Dermis blood vessel endothelial cell (primary cell): Measurements from ENCODE around the gene SLC43A1. TPM values are rescaled to one million over a fixed set of nuclear protein-coding genes. Genes with fewer than 3 reads are reported as not detected.
A peak's percentile ranks its signal among the peaks of the same experiment; 100 is the strongest.
"Not testable (repeated sequence)": the region's sequence is repeated elsewhere in the genome, so short reads cannot be mapped to it uniquely, and the experiment has no call there.

Source experiments
- DNase-seq: peaks from one replicate; pipeline ENCODE4 v3.0.0; 2010
- total RNA-seq: library from RNA; depleted of rRNA; stranded (reverse); fragments of >200 nt; gene quantifications from 2 replicates; pipeline ENCODE4 v1.2.3, GENCODE V29; 2014

SLC43A1 gene
- 16.7 and 18.4 TPM in 2 replicates for total RNA-seq

DNA sequence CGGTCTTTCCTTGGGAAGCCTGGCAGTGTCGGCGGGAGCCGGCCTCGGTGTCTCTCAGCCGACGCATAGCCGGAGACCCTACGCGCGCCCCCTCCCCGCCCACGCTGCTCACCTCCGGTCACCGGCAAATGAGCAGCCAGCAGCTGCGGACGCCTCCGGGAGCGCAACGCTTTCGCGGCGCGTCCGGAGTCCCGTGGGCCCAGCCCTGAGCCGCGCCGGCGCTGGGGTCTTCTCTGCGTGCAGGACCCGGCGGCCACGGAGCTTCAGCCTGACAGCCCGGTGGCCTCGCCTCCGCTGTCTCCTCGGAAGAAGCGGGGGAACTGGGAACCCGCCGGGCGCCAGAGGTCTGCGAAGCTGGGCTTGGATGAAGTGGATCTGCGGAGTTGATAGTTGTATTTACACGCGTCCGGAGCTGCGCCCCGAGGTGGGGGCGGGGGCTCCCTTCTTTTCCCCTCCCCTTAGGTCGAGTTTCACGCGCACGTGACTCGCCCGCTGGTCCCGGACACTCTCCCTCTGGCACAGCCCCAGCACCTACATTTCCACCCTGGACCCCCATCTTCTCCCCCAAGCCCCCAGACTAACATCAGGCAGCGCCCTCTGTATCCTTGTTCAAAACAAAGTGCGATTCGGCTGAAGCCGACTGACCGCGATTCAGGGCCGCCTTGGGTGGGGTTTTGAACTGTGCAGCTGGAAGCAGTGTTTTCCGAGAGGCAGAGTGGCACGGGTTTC lies at the start of gene SLC43A1:
Gene SLC43A1, minus strand, starts transcription at position 371 of the 729 bp plus-strand sequence. CDS start 1,591 bp downstream, outside the sequence.
- DNase-seq, result peak; percentile 62

- no peak for DNase-seq
Observed at GRCh38 chr11:57562596-57562995, 47.1 kb upstream of the SLC43A1 start.

DNA sequence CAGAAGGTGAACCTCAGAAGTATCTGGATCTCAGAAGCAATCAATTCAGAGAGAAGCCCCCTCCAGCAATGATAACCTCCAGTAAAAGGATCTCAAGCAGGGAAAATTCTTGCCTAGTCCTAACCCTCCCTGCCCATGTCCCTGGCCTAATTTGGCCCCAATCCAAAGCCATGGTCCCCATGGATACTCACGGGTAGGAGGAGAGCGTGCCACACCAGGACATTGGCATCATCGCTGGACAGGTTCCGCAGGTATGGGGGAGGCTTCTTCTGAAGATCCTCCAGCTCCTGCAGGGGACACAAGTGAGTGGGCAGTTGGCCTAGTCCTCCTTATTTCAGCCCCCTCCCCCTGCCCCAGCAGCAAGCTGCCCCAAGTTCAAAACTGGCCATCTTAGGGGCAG lies 44.6 kb upstream of the SLC43A1 start:
- no peak for DNase-seq

DNA sequence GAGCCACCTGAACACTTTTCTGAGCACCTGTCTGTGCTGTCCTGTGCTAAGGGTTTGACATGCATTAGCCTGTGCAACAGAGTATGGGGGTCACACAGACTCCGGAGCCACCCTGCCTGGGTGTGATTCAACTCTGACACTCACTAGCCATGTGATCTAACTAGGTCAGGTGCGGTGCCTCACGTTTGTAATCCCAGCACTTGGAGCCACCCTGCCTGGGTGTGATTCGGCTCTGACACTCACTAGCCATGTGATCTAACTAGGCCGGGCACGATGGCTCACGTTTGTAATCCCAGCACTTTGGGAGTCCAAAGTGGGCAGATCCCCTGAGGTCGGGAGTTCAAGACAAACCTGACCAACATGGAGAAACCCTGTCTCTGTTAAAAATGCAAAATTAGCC lies 40.5 kb upstream of the SLC43A1 start:
- no peak for DNase-seq

GRCh38 chr11:57555393-57555792 lies 39.9 kb upstream of the SLC43A1 start:
- DNase-seq, result no peak

- no peak for DNase-seq
Observed at GRCh38 chr11:57552479-57552878, 37.0 kb upstream of the SLC43A1 start.

GRCh38 chr11:57551941-57552340 lies 36.4 kb upstream of the SLC43A1 start:
- DNase-seq, result no peak

- DNase-seq, result no peak
Observed at GRCh38 chr11:57549983-57550382, 34.5 kb upstream of the SLC43A1 start.

GRCh38 chr11:57547854-57548377 lies 32.4 kb upstream of the SLC43A1 start:
- DNase-seq, result peak; percentile 63

- DNase-seq, result peak; percentile 50
Observed at GRCh38 chr11:57546869-57547475, 31.5 kb upstream of the SLC43A1 start.

DNA sequence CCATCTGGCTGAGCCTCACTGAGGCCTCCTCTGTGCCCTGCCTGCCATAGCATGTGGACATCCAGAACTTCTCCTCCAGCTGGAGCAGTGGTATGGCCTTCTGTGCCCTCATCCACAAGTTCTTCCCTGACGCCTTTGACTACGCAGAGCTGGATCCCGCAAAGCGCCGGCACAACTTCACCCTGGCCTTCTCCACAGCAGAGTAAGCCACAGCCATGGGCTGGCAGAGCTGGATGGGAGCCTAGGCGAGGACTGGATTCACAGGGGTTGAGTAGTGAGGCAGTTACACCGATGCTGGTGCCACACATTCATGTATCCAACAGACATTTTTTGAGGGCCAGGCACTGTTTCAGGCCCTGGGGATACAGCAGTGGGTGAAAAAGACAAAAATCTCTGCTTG lies 30.9 kb upstream of the SLC43A1 start:
- DNase-seq, result no peak

- DNase-seq, result no peak
Observed at GRCh38 chr11:57545883-57546282, 30.4 kb upstream of the SLC43A1 start.

GRCh38 chr11:57544566-57544965 lies 29.1 kb upstream of the SLC43A1 start:
- no peak for DNase-seq

DNA sequence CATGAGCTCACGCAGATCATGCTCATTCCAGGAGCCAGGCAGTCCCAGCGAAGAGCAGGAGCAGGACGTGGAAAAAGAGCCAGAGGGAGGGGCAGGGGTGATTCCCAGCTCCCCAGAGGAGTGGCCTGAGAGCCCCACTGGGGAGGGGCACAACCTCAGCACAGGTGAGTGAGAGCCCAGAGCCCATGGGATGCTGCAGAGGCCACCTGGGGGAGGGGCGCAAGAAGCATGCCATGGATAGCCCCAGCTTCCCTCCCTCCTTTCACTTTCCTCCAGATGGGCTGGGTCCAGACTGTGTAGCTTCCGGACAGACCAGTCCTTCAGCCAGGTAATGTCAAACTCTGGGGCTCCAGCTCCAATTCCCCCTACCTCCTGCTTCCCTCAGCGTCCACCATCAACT lies 28.1 kb upstream of the SLC43A1 start:
- DNase-seq, result no peak

DNA sequence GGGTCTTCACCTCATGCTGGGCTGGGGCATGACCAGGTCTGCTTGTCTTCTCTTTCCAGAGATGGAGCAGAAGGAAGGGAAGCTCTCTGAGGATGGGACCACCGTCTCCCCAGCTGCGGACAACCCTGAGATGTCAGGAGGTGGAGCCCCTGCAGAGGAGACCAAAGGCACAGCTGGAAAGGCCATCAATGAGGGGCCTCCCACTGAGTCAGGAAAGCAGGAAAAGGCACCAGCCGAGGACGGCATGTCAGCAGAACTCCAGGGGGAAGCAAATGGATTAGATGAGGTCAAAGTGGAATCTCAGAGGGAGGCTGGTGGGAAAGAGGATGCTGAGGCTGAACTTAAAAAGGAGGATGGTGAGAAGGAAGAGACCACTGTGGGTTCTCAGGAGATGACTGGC lies 27.1 kb upstream of the SLC43A1 start:
- no peak for DNase-seq

DNA sequence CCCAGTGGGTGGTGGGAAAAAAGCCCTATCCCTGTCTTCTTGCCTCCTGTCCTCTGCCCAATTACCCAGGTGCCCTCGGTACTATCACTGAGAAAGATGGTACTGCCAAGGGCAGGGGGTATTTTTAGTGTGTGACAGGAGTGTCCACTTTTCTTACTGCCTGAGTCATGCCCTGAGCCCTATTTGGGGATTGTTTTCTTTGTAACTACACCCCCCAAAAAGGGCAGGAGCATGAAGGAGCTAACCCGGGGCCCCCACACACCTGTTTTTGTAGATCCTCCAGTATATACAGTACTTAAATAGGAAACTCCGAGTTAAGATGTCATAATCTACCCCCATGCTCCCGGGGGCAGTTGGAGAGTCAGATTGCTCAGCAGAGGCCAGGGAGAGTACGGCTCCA lies 25.7 kb upstream of the SLC43A1 start:
- DNase-seq, result no peak

DNA sequence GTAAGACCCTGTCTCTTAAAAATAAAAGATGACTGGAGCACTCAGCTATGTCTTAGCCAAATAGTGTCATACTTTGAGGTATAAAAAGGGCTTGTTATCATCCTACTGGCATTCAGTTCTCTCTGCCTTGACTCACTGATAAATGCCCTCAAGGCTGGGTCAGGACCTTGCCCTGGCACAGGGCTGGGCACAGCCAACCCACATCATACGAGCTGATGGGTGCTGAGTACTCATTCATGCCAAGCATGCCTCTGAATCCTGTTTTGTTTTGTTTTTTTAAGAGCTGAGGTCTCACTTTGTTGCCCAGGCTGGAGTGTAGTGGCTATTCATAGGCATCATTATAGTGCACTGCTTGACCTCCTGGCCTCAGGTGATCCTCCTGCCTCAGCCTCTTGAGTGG lies 23.8 kb upstream of the SLC43A1 start:
- no peak for DNase-seq

- DNase-seq, result no peak
Observed at GRCh38 chr11:57536947-57537619, 21.6 kb upstream of the SLC43A1 start, which contains the start of gene SMTNL1. SMTNL1 (plus strand) TSS chr11:57537595; CDS start chr11:57542643, 5,048 bp downstream.

- DNase-seq, result not testable (repeated sequence)
Observed at GRCh38 chr11:57534449-57534848, 18.9 kb upstream of the SLC43A1 start.

DNA sequence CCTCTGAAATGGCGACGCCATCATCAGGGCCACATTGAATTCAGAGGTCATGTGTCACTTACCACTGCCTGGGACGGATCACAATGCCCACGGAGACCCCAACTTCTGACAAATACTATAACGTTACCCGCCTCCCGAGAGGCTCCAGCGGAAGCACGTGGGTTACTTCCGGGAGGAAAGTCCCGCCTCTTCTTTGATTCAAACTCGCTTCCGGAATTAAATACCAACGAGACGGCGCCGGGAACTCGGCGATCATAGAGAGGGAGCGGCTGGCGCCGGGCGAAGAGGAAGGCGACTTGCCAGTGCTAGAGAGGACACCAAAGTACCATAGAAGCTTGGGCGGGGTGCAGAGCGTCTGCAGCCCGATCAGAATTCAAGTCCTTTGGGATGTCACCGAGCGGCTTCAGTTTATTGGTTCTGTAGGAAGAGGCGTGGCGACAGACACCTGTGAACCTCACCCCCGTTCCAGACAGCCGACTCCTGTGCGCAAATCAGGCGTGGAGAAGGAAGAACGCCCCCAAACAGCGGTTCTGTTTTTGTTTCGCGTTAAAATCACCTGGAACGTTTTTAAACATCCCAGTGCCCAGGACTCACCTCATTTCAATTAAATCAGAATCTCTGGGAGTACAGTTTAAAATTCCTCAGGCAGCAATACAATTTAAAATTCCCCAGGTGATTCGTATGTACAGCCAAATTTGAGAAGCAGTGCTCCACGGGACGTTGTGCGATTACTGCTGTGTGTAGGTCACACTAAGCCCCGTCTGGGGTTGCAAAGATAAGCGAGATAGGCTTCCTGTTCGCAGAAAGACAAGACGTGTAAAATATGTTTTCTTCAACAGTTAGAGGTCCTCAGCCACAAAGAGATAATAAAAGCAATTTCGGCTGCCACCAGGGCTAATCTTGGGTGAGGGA lies 15.3 kb upstream of the SLC43A1 start, which contains the start of gene TIMM10:
Gene TIMM10, minus strand, starts transcription at position 159 of the 912 bp plus-strand sequence. CDS start 565 bp downstream, outside the sequence.
- peak; percentile 96 for DNase-seq

- no peak for DNase-seq
Observed at GRCh38 chr11:57530215-57530595, 14.7 kb upstream of the SLC43A1 start.

DNA sequence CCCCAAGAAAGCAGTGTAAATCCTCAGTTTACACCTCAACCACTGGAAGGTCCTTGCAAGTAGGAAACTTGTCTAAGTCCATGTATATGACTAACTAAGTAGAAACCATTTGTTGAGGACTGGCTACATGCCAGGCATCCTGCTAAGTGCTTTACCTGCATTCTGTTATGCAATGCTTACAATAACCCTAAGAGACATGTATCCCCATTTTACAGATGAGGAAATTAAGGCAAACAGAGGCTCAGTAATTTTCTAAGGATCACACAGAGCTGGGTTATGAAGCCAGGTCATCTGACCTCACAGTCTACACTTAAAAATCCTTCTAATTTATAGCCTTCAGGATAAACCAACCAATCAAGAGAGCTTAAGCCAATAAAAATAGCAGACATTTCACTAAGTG lies 13.5 kb upstream of the SLC43A1 start:
- no peak for DNase-seq
